ENCODE results near the gene RNU1-3.
"Not testable (repeated sequence)": the region's sequence is repeated elsewhere in the genome, so short reads cannot be mapped to it uniquely, and the experiment has no call there.

RNU1-3 gene

DNA sequence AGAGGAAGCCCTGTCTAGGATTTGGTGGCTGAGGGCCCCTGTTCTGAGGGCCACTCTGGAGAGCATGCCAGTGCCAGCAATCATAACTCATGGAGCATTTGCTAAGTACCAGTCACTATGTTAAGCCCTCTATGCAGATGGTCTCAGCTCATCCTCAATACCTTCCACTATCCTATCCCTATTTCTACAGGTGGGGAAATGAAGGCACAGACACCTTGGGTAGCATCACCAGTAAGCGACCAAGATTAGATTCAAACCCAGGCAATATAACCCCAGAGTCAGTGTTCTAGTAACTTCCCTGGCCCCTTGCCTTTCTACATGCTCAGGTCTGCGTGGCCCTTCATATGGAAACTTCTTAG is 45.5 kb downstream of the RNU1-3 start:
- TF ChIP-seq, protein P1, sequence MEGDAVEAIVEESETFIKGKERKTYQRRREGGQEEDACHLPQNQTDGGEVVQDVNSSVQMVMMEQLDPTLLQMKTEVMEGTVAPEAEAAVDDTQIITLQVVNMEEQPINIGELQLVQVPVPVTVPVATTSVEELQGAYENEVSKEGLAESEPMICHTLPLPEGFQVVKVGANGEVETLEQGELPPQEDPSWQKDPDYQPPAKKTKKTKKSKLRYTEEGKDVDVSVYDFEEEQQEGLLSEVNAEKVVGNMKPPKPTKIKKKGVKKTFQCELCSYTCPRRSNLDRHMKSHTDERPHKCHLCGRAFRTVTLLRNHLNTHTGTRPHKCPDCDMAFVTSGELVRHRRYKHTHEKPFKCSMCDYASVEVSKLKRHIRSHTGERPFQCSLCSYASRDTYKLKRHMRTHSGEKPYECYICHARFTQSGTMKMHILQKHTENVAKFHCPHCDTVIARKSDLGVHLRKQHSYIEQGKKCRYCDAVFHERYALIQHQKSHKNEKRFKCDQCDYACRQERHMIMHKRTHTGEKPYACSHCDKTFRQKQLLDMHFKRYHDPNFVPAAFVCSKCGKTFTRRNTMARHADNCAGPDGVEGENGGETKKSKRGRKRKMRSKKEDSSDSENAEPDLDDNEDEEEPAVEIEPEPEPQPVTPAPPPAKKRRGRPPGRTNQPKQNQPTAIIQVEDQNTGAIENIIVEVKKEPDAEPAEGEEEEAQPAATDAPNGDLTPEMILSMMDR (conservative IDR thresholded peaks at IDR 0.05; ENCODE audit: low read depth, low read length), result no peak
- DNase-seq (ENCODE audit: low read depth), result no peak
- no peak overlapping the region for H3K4me3 ChIP-seq (ENCODE audit: low read length)

DNA sequence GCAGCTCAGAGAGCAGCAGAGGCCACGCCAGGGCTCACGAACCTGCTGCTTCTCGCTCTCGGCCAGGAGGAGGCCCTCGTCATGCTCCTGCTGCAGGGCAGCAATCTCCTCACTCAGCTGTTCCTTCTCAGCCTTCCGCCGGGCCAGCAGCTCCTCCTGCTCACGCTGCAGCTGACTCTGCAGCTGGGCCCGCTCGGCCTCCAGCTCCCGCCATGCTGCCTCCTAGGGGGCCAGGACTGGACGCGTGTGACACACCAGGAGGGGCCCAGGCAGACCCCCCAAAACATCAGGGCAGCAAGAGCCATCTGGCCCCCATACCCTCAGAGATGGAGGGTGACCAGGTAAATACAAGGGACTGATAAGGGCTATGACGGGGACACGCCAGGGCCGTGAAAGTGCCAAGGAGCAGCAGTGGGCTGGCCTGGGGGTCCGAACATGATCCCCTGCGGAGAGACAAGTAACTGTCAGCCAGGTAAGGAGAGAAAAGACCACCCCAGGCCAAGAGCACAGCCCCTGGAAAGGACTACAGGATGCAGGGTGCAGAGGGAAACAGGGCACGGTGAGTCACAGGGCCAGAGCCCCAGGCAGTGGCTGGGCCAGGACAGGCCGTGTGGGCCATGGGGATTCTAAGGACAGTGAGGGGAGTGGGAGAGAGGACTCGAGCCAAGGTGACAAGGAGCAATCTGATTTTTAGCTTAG is 46.8 kb downstream of the RNU1-3 start:
- not testable (repeated sequence) for DNase-seq (ENCODE audit: low read depth); H3K4me3 ChIP-seq (ENCODE audit: low read length)

DNA sequence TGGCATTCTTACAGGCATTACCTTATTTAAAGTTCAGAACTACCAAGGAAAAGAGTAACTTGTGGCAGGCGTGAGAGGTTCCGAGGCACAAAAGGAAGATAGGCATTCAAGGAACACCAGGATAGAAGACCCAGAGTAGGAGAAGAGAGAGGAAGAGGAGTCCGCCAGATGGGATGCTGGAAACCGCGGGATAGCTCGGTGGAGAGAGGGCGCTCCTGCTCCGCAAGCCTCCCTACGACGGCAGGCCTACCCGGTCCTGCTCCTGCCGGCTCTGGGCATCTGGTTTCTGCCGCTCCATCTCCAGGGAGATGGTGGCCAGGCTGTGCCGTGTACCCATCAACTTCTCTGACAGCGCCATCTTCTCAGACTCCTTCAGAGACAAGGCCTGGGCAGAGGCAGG is 48.0 kb downstream of the RNU1-3 start:
- H3K4me3 ChIP-seq (ENCODE audit: low read length), result no peak overlapping the region
- DNase-seq (ENCODE audit: low read depth), result no peak
- TF ChIP-seq, protein P1 (conservative IDR thresholded peaks at IDR 0.05; ENCODE audit: low read depth, low read length), result no peak

DNA sequence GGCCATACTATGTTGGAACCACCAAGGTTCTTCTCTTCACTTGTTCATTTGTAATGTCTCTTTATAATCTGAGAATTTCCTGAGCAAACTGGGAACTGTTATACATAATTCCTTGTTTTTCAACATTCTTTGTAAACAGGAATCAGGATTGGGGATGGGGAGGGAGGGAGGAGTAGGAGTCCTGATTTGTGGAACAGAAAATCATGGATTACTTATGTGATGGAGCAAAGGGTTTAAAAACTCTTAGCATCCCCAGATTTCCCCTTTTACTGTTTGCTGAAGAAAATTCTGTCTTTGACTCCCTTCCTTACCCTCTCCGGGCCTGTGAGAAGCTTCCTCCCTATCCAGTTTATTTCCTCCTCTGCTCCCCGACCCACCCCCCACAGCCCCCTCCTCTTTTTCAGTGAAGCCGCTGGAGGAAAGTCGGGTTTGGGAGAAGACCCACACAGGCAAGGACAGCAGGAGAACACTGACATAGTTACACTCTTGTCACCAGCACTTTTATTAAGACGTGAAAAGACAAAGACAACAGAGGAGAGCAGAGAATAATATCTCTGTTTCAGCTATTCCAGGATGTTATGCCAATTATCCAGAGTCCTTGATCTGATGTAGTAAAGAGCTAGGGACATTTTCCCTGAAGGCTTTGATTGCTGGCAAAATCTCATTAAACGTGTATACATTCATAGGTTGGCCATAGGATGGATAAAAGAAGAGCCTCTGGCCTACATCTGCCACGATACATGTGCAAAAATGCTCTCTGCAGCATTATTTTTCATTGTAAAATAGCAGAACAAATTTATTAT is 48.8 kb downstream of the RNU1-3 start:
- no peak overlapping the region for H3K4me3 ChIP-seq (ENCODE audit: low read length)
- DNase-seq (ENCODE audit: low read depth), result no peak
- TF ChIP-seq, protein P1 (conservative IDR thresholded peaks at IDR 0.05; ENCODE audit: low read depth, low read length), result no peak

DNA sequence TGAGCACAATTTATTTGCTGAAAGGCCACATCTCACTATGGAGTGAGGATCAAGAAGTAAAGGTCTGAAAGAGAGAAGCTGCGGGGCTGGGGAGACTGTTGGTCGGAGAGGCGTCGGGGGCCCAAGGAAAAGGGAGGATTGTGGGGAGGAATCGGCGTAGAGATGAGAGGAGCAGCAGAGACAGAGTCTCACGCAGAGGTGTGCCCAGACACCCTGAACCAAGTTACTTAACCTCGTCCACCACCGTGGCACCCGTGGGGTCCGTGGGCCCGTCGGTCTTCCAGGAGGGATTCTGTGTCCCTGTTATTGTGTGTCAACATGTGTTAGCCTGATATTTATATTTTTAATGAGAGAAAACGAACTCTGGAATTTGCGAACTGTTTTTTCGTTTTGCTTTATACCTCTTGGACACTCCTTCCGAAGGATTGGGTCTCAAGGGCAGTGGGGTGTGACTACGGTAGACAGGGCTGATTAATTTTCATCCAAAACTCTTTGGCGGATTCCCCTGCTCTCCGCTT is 49.6 kb downstream of the RNU1-3 start:
- no peak overlapping the region for H3K4me3 ChIP-seq (ENCODE audit: low read length)
- no peak for DNase-seq (ENCODE audit: low read depth)
- TF ChIP-seq, protein P1 (conservative IDR thresholded peaks at IDR 0.05; ENCODE audit: low read depth, low read length), result no peak

All from retinal pigment epithelial cell (primary cell).